H9 (cell line): ENCODE measurements around the gene PET100. TPM values are rescaled to one million over a fixed set of nuclear protein-coding genes. Genes with fewer than 3 reads are reported as not detected.

Experiments
- DNase-seq: peaks from one replicate; pipeline ENCODE4 v3.0.0-alpha.2; 2017
- H2AFZ ChIP-seq: one replicate; pipeline ENCODE4 v1.6.1; 2013; ENCODE audit warnings: mild to moderate bottlenecking, low read length, control low read depth, moderate library complexity
- H2AK5ac ChIP-seq: 2 replicates; pipeline ENCODE4 v1.6.1; 2013; ENCODE audit warnings: low read length, control low read depth, mixed read lengths; ENCODE audit not compliant: insufficient read length
- H2BK120ac ChIP-seq: one replicate; pipeline ENCODE4 v1.6.1; 2013; ENCODE audit warnings: low read depth, mild to moderate bottlenecking, low read length, control low read depth, inconsistent platforms; ENCODE audit not compliant: poor library complexity, severe bottlenecking
- H2BK12ac ChIP-seq: 2 replicates; pipeline ENCODE4 v1.6.1; 2013; ENCODE audit warnings: low read length, control low read depth, mixed read lengths, low read depth; ENCODE audit not compliant: insufficient read length
- H2BK15ac ChIP-seq: 2 replicates; pipeline ENCODE4 v1.6.1; 2013; ENCODE audit warnings: low read depth, low read length, control low read depth
- H2BK20ac ChIP-seq: one replicate; pipeline ENCODE4 v1.6.1; 2013; ENCODE audit warnings: low read depth, mild to moderate bottlenecking, low read length, control low read depth, inconsistent platforms; ENCODE audit not compliant: poor library complexity, severe bottlenecking
- H2BK5ac ChIP-seq: 2 replicates; pipeline ENCODE4 v1.6.1; 2013; ENCODE audit warnings: low read length, control low read depth, mixed read lengths; ENCODE audit not compliant: insufficient read length
- H3K14ac ChIP-seq: 2 replicates; pipeline ENCODE4 v1.6.1; 2013; ENCODE audit warnings: low read length, control low read depth; ENCODE audit not compliant: insufficient read depth
- H3K18ac ChIP-seq: 2 replicates; pipeline ENCODE4 v1.6.1; 2013; ENCODE audit warnings: low read depth, mild to moderate bottlenecking, mixed read lengths, low read length, control low read depth; ENCODE audit not compliant: insufficient read length
- H3K23ac ChIP-seq: 2 replicates; pipeline ENCODE4 v1.6.1; 2013; ENCODE audit warnings: low read length, control low read depth, mixed read lengths, low read depth; ENCODE audit not compliant: insufficient read length
- H3K23me2 ChIP-seq: 2 replicates; pipeline ENCODE4 v1.6.1; 2013; ENCODE audit warnings: low read depth, mild to moderate bottlenecking, mixed read lengths, low read length, control low read depth; ENCODE audit not compliant: insufficient read length, poor library complexity, severe bottlenecking
- H3K27ac ChIP-seq: 2 replicates; pipeline ENCODE4 v1.5.1; 2013; ENCODE audit warnings: low read length, control low read depth, mixed read lengths, low read depth; ENCODE audit not compliant: insufficient read length
- H3K27me3 ChIP-seq: 2 replicates; pipeline ENCODE4 v1.6.1; 2013; ENCODE audit warnings: low read length, control low read depth, inconsistent platforms; ENCODE audit not compliant: insufficient read depth
- H3K4ac ChIP-seq: 2 replicates; pipeline ENCODE4 v1.6.1; 2013; ENCODE audit warnings: low read depth, mild to moderate bottlenecking, control low read depth, inconsistent platforms, low read length, moderate library complexity
- H3K4me1 ChIP-seq: 2 replicates; pipeline ENCODE4 v1.6.1; 2013; ENCODE audit warnings: low read length, control low read depth, inconsistent platforms; ENCODE audit not compliant: insufficient read depth
- H3K4me2 ChIP-seq: 2 replicates; pipeline ENCODE4 v1.6.1; 2013; ENCODE audit warnings: low read length, control low read depth, mixed read lengths; ENCODE audit not compliant: insufficient read length, insufficient read depth
- H3K56ac ChIP-seq: 2 replicates; pipeline ENCODE4 v1.6.1; 2013; ENCODE audit warnings: low read depth, mild to moderate bottlenecking, mixed read lengths, low read length, control low read depth; ENCODE audit not compliant: insufficient read length
- H3K79me1 ChIP-seq: 2 replicates; pipeline ENCODE4 v1.6.1; 2013; ENCODE audit warnings: low read depth, mild to moderate bottlenecking, moderate library complexity, low read length, control low read depth, inconsistent platforms; ENCODE audit not compliant: insufficient read depth, poor library complexity, severe bottlenecking
- H3K79me2 ChIP-seq: 2 replicates; pipeline ENCODE4 v1.6.1; 2013; ENCODE audit warnings: low read length, control low read depth, inconsistent platforms; ENCODE audit not compliant: insufficient read depth
- H3K9ac ChIP-seq: 2 replicates; pipeline ENCODE4 v1.6.1; 2013; ENCODE audit warnings: low read length, control low read depth, mixed read lengths; ENCODE audit not compliant: insufficient read length; ENCODE audit errors: extremely low read depth
- H3K9me3 ChIP-seq: one replicate; pipeline ENCODE4 v1.6.1; 2013; ENCODE audit warnings: low read depth, low read length, inconsistent platforms; ENCODE audit not compliant: control insufficient read depth
- H3T11ph ChIP-seq: one replicate; pipeline ENCODE4 v1.6.1; 2013; ENCODE audit warnings: mild to moderate bottlenecking, low read length, control low read depth, inconsistent platforms
- H4K20me1 ChIP-seq: one replicate; pipeline ENCODE4 v1.6.1; 2013; ENCODE audit not compliant: control insufficient read depth, insufficient read length, insufficient read depth
- H4K5ac ChIP-seq: 2 replicates; pipeline ENCODE4 v1.6.1; 2013; ENCODE audit warnings: low read depth, mild to moderate bottlenecking, mixed read lengths, low read length, control low read depth; ENCODE audit not compliant: insufficient read length
- H4K8ac ChIP-seq: replicated peaks from 2 replicates; pipeline ENCODE4 v1.6.1; 2013; ENCODE audit warnings: low read length, control low read depth, mixed read lengths, low read depth; ENCODE audit not compliant: insufficient read length
- H4K91ac ChIP-seq: 2 replicates; pipeline ENCODE4 v1.6.1; 2013; ENCODE audit warnings: low read depth, mild to moderate bottlenecking, moderate library complexity, mixed read lengths, low read length, control low read depth; ENCODE audit not compliant: insufficient read length
- H3K27ac Mint-ChIP-seq, 3 experiments: 2 replicates in 2 of 3; 3 replicates in 1 of 3; pipeline ENCODE4 v1.8.0; 2020 to 2021; ENCODE audit warnings: mixed read lengths in 3 of 3, mild to moderate bottlenecking in 1 of 3, moderate library complexity in 1 of 3
- H3K27me3 Mint-ChIP-seq: 2 replicates; pipeline ENCODE4 v1.8.0; 2021; ENCODE audit warnings: low read depth, mild to moderate bottlenecking, moderate library complexity, mixed read lengths
- H3K36me3 Mint-ChIP-seq, 3 experiments: 2 replicates in 2 of 3; 3 replicates in 1 of 3; pipeline ENCODE4 v1.8.0; 2020 to 2021; ENCODE audit warnings: low read depth in 3 of 3, mixed read lengths in 3 of 3; ENCODE audit not compliant: insufficient read depth in 1 of 3
- H3K4me1 Mint-ChIP-seq, 2 experiments: 2 replicates each; pipeline ENCODE4 v1.8.0; 2020; ENCODE audit warnings: mixed read lengths in 2 of 2
- H3K4me3 Mint-ChIP-seq, 2 experiments: 2 replicates in 1 of 2; 3 replicates in 1 of 2; pipeline ENCODE4 v1.8.0; 2020 to 2021; ENCODE audit warnings: mild to moderate bottlenecking in 2 of 2, mixed read lengths in 2 of 2, moderate library complexity in 1 of 2
- H3K9me3 Mint-ChIP-seq, 2 experiments: 2 replicates in 1 of 2; 3 replicates in 1 of 2; pipeline ENCODE4 v1.8.0; 2020; ENCODE audit warnings: mild to moderate bottlenecking in 2 of 2, mixed read lengths in 2 of 2, moderate library complexity in 1 of 2
- WGBS: extraction: QIAGEN DNeasy Blood & Tissue Kit; methylation state at CpG from one replicate; pipeline ENCODE4 v1.1.7; 2013; ENCODE audit warnings: missing lambda C conversion rate, low lambda C conversion rate, mixed read lengths; ENCODE audit not compliant: insufficient read length; ENCODE audit errors: extremely low coverage; 5-methylcytosine and 5-hydroxymethylcytosine counted together
- total RNA-seq: library from RNA; stranded (reverse); gene quantifications from 2 replicates; pipeline ENCODE4 v1.2.1, GENCODE V29; 2021
- TF ChIP-seq, protein P1 (sequence below): fragments of 200-600 bp; sonication (generic); conservative IDR thresholded peaks from 3 replicates; pipeline ENCODE4 v1.8.0; 2021; ENCODE audit warnings: antibody characterized with exemption, mild to moderate bottlenecking

The PET100 gene
- total RNA-seq, 1 experiment from 2014 or later = 129 TPM

DNA sequence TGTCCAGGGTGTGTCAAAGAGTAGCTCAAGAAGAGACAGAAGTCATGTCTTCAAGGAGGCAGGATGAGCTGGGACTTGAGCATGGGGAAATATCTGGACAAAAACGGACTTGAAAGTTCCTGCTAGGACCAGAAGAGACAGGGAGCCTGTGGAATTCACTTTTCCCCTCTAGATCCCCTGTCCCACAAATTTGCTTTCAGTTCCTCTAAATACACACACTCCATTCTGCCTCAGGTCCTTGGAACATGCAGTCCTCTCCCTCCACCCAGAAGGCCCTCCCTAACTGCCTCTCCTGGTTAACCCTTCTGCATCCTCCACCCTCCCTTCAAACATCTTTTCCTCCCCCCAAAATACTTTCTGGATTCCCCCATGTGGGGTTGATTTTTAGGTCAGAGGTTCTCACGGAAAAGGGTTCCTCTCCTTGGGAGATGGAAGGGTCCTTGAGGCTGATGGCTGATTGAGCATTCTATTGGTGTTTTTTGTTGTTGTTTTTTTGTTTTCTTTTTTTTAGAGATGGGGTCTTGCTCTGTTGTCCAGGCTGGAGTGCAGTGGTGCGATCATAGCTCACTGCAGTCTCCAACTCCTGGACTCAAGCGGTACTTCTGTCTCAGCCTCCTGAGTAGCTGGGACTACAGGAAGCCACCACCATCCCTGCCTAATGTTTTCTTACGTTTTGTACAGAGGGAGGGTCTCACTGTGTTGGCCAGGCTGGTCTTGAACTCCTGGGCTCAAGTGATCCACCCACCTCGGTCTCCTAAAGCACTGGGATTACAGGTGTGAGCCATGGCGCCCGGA, 32.3 kb downstream of the PET100 start:
- Histone ChIP-seq H2AK5ac (no peak overlapping the region), H2BK20ac (no peak overlapping the region), H4K5ac (no peak overlapping the region), H3K4ac (no peak overlapping the region), H3K79me1 (no peaks in the 10 kb centered on the region), H3K23ac (no peak overlapping the region), H3K4me2 (no peak overlapping the region), H2BK15ac (no peak overlapping the region), H3K27ac (no peak overlapping the region), H3K27me3 (no peaks in the 10 kb centered on the region; the same call in 1 of the 2 replicates), H2AFZ (no peak overlapping the region), H3K23me2 (no peaks in the 10 kb centered on the region), H3K9ac (no peak overlapping the region), H2BK5ac (no peak overlapping the region), H2BK12ac (no peak overlapping the region), H4K8ac (no peak overlapping the region), H3K14ac (no peak overlapping the region), H3K18ac (no peak overlapping the region), H2BK120ac (no peak overlapping the region), H3T11ph (no peak overlapping the region), H3K79me2 (no peaks in the 10 kb centered on the region), H3K4me1 (no peaks in the 10 kb centered on the region), H4K20me1 (no peaks in the 10 kb centered on the region), H3K9me3 (no peaks in the 10 kb centered on the region), H4K91ac (no peak overlapping the region), H3K56ac (no peak overlapping the region)
- TF ChIP-seq, protein P1, sequence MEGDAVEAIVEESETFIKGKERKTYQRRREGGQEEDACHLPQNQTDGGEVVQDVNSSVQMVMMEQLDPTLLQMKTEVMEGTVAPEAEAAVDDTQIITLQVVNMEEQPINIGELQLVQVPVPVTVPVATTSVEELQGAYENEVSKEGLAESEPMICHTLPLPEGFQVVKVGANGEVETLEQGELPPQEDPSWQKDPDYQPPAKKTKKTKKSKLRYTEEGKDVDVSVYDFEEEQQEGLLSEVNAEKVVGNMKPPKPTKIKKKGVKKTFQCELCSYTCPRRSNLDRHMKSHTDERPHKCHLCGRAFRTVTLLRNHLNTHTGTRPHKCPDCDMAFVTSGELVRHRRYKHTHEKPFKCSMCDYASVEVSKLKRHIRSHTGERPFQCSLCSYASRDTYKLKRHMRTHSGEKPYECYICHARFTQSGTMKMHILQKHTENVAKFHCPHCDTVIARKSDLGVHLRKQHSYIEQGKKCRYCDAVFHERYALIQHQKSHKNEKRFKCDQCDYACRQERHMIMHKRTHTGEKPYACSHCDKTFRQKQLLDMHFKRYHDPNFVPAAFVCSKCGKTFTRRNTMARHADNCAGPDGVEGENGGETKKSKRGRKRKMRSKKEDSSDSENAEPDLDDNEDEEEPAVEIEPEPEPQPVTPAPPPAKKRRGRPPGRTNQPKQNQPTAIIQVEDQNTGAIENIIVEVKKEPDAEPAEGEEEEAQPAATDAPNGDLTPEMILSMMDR = no peak
- Mint-ChIP-seq H3K36me3 (no peaks in the 10 kb centered on the region), H3K4me1 (0 out of 4 replicates have a peak, but pooled peaks cover 0 to 3% of the 10 kb centered on the region in 2 experiments), H3K4me3 (no peak overlapping the region), H3K9me3 (peaks cover 0 to 2% of the 10 kb centered on the region in 2 experiments; a peak in 1 of 5 replicates), H3K27me3 (peaks cover 75% of the 10 kb centered on the region), H3K27ac (no peak overlapping the region)
- no CpG with 5 or more reads among the region's 8 CpGs for WGBS
- DNase-seq = no peak
